GM06990 (cell line): ENCODE results near the gene TXLNB.

ENCODE experiments used
- DNase-seq: peaks from one replicate; pipeline ENCODE4 v3.0.0-alpha.2; 2011; ENCODE audit not compliant: insufficient read length; ENCODE audit errors: extremely low read depth
- H3K27me3 ChIP-seq: replicated peaks from 2 replicates; pipeline ENCODE4 v1.6.0; 2011; ENCODE audit warnings: low read length; ENCODE audit not compliant: control insufficient read depth, insufficient read depth
- H3K36me3 ChIP-seq: 2 replicates; pipeline ENCODE4 v1.5.1; 2011; ENCODE audit warnings: low read length; ENCODE audit not compliant: control insufficient read depth, insufficient read depth
- H3K4me3 ChIP-seq: replicated peaks from 2 replicates; pipeline ENCODE4 v1.5.1; 2011; ENCODE audit warnings: low read depth, mild to moderate bottlenecking, control low read depth, low read length
- TF ChIP-seq, protein P1 (sequence below): IDR thresholded peaks from 2 replicates; pipeline ENCODE4 v1.5.1; 2011; ENCODE audit warnings: low read length, control low read depth, mild to moderate bottlenecking, inconsistent platforms; ENCODE audit not compliant: insufficient read depth, poor library complexity, severe bottlenecking

TXLNB gene

DNA sequence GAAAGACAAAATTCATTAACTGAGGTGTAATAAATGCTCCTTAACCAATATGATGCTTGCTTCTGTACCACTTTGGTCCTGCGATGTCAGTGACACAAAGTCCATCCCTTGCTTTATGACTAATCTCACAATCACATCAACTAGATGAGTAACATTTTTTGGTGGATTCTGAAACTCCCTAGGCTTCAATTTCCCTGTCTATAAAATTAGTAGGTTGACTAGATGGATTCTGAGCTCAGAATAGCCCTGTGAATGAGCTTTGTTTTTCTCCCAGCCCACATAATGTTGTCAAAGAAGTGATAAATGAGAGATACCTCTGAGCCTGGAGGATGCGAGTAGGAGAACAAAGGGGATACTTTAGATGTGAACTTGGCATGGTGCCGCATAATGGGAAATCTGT lies 9.1 kb downstream of the TXLNB start:
- H3K36me3 ChIP-seq, result no peaks in the 10 kb centered on the region

DNA sequence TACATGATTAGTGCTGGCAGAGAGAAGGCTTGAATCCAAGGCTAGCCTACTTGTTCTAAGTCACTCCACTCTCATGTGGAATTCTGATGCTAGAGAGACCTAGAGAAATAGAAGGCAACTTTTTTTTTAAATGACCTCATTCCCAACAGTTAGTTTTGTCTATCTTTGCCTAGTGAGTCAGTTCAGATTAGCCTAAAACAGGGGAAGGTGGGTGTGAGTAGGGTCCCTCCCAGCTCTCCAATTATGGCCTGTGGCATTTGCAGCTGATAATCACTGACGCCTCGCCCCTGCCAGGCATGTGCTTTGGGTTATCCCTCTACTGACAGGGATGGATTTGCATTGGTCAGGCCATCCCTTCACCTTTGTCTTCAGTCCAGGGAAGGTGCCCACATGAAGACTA lies 13.6 kb downstream of the TXLNB start:
- Histone ChIP-seq H3K36me3 (no peaks in the 10 kb centered on the region), H3K27me3 (no peaks in the 10 kb centered on the region), H3K4me3 (no peak overlapping the region)
- TF ChIP-seq, protein P1, sequence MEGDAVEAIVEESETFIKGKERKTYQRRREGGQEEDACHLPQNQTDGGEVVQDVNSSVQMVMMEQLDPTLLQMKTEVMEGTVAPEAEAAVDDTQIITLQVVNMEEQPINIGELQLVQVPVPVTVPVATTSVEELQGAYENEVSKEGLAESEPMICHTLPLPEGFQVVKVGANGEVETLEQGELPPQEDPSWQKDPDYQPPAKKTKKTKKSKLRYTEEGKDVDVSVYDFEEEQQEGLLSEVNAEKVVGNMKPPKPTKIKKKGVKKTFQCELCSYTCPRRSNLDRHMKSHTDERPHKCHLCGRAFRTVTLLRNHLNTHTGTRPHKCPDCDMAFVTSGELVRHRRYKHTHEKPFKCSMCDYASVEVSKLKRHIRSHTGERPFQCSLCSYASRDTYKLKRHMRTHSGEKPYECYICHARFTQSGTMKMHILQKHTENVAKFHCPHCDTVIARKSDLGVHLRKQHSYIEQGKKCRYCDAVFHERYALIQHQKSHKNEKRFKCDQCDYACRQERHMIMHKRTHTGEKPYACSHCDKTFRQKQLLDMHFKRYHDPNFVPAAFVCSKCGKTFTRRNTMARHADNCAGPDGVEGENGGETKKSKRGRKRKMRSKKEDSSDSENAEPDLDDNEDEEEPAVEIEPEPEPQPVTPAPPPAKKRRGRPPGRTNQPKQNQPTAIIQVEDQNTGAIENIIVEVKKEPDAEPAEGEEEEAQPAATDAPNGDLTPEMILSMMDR, result no peak
- no peak for DNase-seq

More for the DNA sequence above, 9.1 kb downstream of the TXLNB start:
- Histone ChIP-seq H3K4me3 (no peak overlapping the region), H3K27me3 (no peaks in the 10 kb centered on the region)
- no peak for DNase-seq
- TF ChIP-seq, protein P1, result no peak

DNA sequence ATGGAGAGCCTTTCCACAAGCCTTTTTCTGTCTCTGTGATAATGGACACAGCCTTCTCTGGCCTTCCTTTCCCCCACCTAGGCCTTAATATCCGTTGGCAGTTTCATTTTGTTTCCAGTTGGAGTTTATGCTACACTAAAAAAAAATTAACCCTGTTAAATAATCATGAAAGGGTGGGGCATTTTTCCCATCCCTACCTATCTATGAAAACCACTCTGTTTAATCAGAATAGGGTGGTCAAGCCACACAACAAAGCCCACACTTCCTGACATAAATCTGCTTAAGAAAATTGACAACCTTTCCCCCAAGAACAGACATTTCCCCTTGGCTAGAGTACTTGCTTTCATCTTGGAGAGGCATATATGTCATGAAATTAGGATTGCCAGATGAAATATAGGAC lies 14.2 kb downstream of the TXLNB start:
- Histone ChIP-seq H3K4me3 (no peak overlapping the region), H3K27me3 (no peaks in the 10 kb centered on the region), H3K36me3 (no peaks in the 10 kb centered on the region)
- TF ChIP-seq, protein P1, result no peak
- DNase-seq, result no peak

DNA sequence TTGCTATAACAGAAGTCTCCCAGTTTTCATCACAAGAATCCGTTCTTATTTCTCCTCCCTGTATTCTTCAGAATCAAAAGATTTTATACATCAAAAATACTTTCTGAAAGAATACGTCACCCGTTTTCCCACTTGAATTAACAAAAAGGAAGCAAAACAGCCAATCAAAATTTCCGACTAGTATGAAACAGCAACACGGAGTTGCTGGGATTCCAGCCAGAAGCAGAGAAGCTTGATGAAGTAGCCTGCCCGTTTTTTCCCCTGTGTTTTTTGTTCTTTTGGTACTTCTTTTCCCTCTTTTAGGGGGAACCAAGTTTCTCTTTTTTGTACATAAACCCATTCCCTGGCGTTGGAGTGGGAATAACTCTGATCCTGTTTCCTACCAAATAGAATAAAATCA lies 14.6 kb downstream of the TXLNB start:
- DNase-seq, result no peak
- Histone ChIP-seq H3K27me3 (no peaks in the 10 kb centered on the region), H3K4me3 (no peak overlapping the region), H3K36me3 (no peaks in the 10 kb centered on the region)
- TF ChIP-seq, protein P1, result no peak

DNA sequence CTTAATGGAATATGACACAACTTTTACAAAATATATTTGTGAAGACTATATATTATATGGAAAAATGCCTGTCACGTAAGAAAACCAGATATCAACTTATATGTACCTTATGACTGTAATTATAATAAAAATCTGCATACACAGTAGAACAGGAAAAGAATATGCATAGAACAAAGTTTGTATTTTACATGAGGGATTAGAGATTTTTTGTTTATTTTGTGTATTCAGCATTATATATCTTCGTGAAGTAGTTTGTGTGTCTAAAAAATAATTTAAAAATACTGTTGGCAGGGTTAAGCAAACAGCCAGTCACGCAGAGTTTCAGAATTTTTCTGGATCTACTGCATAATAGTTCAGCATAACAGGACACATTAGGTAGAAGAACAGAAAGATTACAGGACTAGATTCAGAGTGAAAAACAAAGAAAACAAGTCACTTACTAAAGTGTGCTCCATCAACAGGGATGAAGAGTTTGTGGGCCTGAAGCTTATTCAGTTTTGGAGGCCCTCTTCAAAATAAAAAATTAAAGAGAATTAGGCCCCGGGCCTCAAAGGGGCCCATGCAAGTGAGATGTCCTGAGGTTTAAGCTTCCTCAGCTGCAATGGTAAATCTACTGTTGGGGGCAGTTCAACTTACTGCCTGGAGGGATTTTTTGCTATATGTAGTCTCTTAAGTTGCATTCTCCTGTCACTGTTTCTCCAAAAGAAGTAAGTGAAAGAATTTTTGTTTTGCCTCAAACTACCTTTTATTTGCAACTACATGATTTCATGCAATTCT lies 16.3 kb downstream of the TXLNB start:
- no peaks in the 10 kb centered on the region for H3K36me3 ChIP-seq
- DNase-seq, result no peak
- H3K27me3 ChIP-seq, result no peaks in the 10 kb centered on the region
- TF ChIP-seq, protein P1, result no peak
- H3K4me3 ChIP-seq, result no peak overlapping the region
